HG03432 (cell line): Measurements from ENCODE around the gene EME1.

Experiments
- ATAC-seq: cut with Tn5 transposase; IDR thresholded peaks from one replicate; pipeline ENCODE4 v1.9.1; 2021; ENCODE audit warnings: mild to moderate bottlenecking, moderate library complexity; ENCODE audit not compliant: unreplicated experiment

EME1 gene

DNA sequence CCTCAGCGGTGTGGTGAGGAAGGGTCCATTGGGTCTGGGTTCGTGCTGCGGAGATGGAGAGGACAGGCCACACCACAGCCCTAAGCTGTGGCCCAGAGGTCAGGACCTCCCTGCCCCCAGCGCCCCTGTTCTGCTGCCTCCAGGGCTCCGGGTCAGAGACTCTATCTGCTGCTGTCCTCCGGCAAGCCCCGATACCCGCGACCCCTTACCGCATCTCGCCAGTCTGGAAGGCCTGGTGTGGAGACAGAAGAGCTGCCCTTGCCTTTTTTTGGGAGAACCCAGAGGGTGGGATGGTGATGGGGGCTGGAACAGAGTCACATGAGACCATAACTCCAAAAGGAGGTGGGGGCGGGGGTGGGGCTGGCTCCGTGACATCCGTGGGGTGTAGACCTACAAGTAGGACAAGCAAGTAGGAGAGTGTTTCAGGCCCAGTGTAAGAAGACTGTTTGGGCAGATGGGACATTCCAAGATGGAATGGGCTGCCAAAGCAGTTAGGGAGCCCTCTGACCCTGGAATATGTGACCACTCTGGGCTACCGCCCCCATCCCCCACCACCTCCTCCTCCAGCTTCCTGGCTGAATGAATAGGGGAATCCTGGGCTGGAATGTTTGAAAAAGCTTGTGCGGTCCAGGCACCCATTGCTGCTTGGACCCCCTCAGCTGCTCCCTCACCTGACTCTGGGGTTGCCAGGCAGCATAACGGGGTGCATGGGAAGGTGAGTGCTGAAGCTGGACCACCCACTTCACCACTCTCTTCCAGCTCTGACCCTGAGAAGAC lies 25.7 kb upstream of the EME1 start:
- ATAC-seq, result no peak

- ATAC-seq, result no peak
These were observed 25.1 kb upstream of the EME1 start for GRCh38 chr17:50347894-50348291.

DNA sequence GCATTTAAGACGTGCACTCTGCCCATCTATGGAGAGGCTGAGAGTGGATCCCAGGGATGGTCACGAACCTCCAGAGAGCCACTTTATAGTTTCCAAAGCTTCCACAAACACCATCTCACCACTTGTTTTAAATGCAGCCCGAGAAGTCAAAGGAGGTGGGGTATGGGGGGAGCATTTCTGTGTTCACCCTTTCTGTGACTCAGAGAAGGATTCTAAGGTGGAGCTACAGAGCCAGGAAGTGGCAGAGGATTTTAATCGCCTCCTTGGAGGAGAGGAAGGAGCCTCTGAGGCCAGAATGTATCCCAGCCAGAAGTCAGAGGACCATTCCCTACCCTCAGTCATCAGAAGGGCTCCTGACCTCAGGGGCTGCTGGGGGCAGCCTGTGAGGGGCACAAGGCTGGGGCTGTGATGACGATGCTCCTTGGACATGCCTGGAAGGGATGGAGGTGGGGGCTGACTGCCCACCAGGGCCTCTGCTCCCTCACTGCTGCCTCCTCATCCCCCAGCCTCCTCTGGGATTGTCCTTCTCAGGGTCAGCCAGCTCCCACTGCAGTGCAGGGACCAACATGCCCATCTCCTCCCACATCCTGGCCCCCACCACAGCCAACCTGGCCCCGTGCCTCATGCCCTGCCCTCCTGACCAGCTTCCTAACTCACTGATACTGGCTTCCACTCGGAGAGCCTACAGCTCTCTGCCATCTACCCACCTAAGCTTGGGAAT lies 24.3 kb upstream of the EME1 start:
- no peak for ATAC-seq

GRCh38 chr17:50349243-50349600 lies 23.8 kb upstream of the EME1 start:
- ATAC-seq, result no peak

- no peak for ATAC-seq
These were observed 22.3 kb upstream of the EME1 start for GRCh38 chr17:50350733-50351132.

DNA sequence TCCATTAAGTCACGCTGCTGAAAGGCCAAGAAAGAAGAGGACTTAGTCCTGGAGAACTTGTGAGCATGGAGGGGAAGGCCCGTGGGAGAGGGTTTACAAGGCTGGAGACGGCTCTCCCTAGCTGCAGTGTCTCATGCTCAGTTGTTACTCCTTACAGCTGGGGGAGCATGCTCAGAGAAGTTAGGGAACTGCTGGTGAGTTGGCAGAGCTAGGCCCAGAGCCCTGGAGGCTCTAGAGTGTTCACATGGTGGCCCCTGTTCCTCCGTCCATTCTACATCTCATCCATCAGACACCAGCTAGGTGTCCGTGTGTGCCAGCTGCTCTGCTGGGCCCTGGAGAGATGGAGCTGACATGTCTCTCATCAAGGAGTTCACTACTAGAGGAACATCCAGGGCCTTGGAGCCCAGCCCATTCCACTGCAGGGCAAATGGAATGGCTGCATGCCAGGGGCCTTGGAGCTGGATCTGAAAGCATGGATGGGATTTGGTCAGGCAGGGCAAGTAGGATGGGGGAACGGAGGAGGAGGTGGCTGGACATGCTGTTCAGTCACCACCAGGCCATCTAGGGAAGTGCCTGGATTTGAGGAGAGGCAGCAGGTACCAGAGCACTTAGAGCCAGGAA lies 20.8 kb upstream of the EME1 start:
- ATAC-seq, result no peak

DNA sequence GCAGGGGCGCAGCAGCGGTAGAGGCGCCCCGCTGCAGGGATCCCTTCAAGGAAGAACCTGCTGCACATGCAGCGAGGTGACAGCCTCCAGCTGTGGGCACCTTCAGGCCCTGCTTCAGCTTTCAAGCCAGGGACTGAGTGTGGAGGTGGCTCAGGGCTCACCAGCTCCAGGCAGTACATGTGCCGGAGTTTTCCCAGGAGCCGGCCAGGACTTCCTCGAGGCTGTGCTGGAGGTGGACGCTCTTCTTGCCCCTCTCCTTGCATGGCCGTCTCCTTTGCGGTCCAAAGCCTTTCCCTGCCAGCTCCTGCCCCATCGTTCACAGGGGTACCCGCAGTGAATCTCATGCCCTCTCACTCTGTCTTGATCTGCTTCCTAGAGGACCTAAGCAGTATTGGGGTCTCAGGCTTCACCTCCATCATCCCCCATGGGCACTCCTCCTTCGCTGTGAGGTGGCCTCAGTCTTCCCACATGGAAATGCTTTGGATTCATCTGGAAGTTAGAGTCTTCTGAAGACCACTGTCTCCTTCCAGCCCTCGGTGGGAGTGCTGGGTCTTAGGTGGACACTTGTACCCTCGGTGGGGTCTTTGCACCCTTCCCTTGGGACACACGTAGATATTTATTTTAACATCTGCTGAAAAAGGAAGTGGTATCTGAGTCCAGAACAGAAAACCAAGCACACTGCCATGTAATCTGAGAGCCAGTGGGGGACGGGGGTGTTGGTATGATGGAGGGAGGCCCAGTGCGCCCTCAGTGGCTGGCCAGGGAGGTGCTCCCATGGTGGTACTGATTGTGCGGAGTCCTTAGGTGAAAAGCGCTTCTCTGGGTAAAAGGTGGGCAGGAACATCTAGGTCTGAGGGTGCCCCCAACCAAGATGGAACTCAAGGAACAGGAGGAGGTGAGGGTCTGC lies 20.1 kb upstream of the EME1 start:
- ATAC-seq, result no peak

DNA sequence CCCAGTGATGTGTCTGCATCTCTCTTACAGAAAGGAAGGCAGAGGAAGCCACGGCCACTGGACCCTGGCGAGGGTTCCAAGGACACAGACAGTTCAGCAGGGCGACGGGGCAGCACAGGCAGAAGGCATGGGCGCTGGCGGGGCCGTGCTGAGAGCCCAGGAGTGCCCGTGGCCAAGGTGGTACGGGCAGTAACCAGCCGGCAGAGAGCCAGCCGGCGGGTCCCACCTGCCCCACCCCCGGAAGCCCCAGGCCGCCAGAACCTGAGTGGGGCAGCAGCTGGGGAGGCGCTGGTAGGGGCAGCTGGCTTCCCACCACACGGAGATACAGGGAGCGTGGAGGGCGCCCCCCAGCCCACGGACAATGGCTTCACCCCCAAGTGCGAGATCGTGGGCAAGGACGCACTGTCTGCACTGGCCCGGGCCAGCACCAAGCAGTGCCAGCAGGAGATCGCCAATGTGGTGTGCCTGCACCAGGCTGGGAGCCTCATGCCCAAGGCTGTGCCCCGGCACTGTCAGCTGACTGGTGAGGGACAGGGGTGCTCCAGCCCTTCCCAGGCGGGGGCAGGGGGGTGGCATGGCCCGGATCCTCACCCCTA lies 19.3 kb upstream of the EME1 start:
- ATAC-seq, result no peak

- ATAC-seq, result no peak
These were observed 18.8 kb upstream of the EME1 start for GRCh38 chr17:50354198-50354597.

- no peak for ATAC-seq
These were observed 18.3 kb upstream of the EME1 start for GRCh38 chr17:50354776-50355175.

DNA sequence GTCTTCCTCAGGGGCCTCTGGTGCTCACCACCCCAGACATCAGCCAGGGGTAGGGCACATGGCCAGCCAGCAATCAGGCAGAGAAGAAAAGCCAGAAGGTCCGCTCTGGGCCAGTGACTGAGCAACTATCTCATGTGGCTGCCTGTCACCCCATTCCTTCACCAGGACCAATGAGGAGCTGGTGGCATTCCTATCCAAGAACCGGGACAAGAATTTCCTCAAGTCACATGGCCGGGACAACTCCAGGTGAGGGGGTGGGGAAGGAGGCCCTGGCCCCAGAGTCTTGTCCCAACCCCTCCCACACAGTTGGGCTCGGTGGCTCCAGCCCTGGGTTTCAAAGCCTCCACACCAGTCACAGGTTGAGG lies 17.7 kb upstream of the EME1 start:
- no peak for ATAC-seq

- ATAC-seq, result no peak
These were observed 17.2 kb upstream of the EME1 start for GRCh38 chr17:50355701-50356341.

GRCh38 chr17:50356418-50356817 lies 16.6 kb upstream of the EME1 start:
- no peak for ATAC-seq

GRCh38 chr17:50356892-50357510 lies 16.0 kb upstream of the EME1 start:
- no peak for ATAC-seq

DNA sequence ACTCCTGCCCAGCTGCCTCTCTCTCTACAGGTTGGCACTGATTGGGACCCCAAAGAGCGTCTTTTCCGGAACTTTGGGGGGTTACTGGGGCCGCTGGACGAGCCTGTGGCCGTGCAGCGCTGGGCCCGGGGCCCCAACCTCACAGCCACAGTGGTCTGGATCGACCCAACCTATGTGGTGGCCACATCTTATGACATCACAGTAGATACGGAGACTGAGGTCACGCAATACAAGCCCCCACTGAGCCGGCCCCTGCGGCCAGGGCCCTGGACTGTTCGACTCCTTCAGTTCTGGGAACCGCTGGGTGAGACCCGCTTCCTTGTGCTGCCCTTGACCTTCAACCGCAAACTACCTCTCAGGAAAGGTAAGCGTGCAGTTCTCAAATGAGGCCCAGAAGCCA lies 14.9 kb upstream of the EME1 start:
- ATAC-seq, result no peak

DNA sequence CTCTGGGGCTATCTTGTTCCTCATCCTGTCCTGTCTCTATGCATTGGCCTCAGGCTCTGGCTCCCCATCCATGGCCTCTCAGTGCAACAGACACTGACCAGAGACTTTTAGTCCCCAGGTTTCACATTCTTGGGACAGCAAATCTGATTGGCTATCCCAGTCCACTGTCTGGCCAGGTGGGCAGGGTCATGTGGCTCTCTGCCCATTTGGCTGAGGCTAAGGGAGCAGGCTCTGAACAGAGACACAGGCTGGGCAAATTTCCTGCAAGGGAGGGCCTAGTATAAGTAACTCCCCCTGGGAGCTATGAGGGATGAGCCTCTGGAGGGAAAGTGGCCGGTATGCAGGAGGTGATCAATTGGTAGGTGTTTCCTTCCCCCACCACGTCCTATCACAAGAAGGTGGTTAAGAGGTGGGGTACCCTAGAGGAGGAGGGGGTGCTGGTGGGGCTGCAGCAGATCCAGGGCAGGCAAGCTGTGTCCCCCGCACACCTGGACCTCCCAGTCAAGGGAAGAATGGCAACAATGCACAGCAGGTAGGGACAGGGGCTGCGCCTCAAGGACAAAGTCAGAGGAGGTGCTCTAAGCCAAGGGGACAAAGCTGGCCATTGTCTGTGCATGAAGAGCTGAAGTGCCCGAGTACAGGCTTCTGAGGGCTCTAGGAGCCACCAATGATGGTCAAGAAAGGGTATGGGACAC lies 13.9 kb upstream of the EME1 start:
- ATAC-seq, result no peak

GRCh38 chr17:50359998-50360461 lies 13.0 kb upstream of the EME1 start:
- no peak for ATAC-seq

DNA sequence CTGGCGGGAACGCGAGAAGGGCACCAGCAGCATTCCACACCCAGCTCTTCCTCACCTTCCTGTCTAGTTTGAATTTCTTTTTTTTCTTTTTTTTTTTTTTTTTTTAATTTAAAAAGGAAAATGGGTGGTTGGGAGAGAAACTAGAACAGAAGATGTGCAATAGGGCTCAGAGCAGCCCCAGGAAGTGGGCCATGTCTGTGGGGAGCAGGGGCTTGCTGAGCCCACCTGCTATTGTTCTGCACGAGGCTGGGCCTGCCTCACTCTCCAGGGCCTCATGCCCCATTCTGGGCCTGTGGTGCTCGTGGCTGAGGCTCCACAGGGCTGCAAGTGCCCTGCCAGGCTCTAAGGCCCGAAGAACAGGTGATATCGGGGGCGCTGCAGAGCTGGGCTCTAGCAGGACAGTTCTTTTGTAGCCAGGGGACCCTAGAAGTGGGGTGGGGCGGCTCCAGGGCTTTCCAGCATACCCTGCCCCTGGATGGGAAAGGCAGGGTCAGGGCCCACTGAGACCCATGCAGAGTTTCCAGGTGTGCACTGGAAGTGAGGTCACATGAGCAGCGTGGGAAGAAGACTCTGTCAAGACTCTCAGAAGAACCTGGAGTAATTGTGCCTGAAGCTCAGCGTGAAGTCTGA lies 12.4 kb upstream of the EME1 start:
- ATAC-seq, result no peak
